Urothelium cell line (cell line): ENCODE measurements around the gene NDST4.
"Not testable (repeated sequence)": the region's sequence is repeated elsewhere in the genome, so short reads cannot be mapped to it uniquely, and the experiment has no call there.

ENCODE experiments used
- DNase-seq: peaks from one replicate; pipeline ENCODE4 v3.0.0; 2011; ENCODE audit warnings: low spot score, mixed read lengths
- FAIRE-seq: peaks from 2 replicates; lab custom pipeline; 2011; peaks lifted over from hg19 to GRCh38; lab: Jason Lieb, UNC

NDST4 gene

DNA sequence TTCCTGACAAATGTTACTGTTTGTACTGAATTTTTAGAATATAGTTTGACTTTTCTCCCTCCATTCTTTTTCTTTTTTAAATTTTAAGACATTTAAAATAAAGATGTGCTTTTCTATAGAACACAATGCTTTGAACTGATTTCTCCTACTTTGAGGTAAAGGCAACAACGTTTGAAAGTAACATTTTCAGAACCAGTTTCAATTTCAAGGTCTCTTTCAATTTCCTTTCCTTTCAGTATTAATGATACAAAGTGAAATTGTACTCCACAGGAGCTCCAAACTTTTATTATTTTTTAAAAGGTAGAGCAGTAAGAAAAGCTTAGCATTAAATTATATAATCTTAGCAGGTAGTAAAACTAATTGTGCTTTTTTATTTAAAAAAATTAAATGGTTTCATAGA lies 54.9 kb downstream of the NDST4 start:
- no peak for FAIRE-seq
- DNase-seq: no peak

- no peak for FAIRE-seq
- no peak for DNase-seq
These were observed 58.6 kb downstream of the NDST4 start for GRCh38 chr4:115054836-115055235.

- no peak for FAIRE-seq
- no peak for DNase-seq
These were observed 60.1 kb downstream of the NDST4 start for GRCh38 chr4:115053313-115053712.

DNA sequence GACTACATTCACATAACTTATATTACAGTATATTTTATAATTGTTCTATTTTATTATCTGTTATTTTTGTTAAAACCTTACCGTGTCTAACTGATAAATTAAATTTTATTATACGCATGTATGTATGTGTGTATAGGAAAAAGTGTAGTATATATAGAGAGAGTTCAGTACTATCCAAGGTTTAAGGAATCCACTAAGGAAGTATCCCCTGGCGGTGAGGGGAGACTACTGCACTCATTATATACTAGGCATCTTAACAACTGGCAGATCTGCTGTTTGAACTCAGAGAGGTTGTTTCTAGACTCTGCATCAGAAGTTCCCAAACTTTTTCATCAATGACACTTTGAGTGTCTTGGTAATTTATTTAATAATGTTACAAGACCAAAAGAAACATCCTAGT lies 70.9 kb downstream of the NDST4 start:
- FAIRE-seq (no peak), DNase-seq (no peak)

DNA sequence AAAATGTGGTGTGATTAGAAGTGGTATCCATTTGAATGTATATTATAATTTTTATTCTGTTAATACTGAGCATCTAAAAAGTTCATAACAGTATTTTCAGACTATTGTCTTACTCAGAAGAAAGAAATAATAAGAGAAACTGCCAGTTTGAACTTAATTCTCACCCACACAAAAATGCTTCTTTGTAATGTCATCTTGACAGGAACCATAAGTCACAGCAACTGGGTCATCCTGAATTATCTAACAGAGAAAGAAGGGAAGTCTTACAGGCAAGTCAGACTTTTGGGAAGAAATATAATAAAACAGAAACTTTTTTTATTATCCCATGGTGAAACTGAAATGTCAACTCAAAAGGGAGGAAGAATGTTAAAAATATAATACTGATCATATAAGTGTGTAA lies 83.1 kb downstream of the NDST4 start:
- DNase-seq: no peak
- FAIRE-seq: no peak

GRCh38 chr4:115028682-115029410 lies 84.6 kb downstream of the NDST4 start:
- FAIRE-seq: no peak
- DNase-seq: no peak

DNA sequence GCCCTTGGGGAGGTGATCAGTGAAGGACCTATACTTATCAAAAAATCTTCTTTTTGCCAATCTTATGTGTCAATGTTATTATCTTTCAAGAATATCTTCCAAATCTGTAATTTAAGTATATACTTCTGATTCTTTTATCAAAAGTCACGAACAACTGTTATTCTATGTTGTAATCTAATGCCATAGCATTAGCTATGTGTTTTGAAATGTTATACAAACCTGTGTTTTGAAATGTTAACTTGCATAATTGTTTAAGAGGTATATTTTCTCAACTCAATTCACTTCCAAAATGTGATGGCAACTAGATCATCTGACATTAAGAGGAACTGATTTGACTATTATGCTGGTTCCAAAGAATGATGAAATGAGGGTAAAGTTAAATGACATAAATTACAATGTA lies 113.5 kb downstream of the NDST4 start:
- FAIRE-seq: no peak
- DNase-seq: no peak

DNA sequence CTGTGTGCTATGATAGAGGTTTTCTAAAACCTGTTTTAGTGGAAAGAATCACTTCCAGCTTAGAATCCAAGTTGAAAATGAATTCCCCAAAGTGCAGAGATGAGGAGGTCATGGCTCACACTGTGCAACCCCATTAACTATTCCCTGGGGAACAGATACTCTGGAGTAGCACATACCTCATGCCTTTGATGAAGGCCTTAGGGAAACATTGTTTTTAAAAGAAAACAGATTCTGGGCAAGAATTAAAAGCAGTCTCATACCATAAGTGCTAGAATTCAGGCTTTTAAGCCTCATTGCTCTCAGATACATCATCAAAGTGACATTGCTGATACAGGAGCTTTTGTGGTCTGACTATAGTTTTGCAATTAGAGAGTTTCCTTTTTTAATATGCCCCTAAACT lies 115.1 kb downstream of the NDST4 start:
- FAIRE-seq: no peak
- no peak for DNase-seq

DNA sequence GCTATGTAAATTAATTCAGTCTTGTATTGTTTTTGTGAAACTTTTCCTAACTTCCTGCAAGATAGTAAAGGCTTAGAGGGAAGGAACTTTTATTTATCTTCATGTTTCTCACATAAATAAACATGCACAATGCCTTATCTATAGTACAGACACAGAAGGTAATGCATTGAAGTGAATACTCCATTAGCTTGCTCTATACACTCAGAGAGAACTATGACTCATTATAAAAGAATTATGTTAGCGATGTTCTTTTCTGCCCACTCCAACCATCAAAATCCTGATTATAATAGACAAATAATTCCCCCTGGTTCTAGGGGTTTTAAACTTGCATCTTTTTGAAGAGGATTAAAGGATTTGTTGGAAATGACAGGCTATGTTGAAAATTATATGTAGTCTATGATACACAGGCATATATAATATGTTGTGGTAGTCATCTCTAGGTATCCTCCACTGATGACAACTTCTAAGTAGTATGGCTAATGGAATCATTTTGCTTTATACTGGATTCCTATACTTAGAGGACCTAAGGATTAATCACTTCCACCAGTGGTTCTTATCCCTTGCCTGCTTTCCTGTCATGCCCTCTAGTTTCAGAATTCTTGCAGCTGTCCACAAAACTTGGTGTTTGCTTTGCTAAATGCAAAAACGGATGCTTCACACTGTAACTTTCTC lies 115.7 kb downstream of the NDST4 start:
- DNase-seq (peak; percentile 6), FAIRE-seq (peak; percentile 56)

DNA sequence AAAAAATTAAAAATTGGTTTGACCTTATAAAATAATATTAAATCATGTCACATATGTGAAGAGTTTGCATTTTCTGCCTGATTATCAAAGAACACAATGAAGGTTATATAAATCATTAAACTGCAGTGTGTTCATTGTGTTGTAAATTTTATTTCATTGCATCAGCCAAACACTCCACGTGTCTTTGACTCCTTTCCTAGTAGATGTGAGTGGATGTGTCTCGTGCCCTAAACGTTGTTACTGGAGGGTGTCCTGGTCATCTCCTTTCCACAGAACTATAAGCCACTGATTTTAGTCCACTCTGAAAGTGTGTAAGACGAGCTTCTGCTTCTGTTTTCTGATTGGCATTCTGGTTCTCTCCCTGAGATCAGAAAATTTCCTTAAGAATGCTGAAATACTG lies 127.3 kb downstream of the NDST4 start:
- no peak for FAIRE-seq
- DNase-seq: no peak

DNA sequence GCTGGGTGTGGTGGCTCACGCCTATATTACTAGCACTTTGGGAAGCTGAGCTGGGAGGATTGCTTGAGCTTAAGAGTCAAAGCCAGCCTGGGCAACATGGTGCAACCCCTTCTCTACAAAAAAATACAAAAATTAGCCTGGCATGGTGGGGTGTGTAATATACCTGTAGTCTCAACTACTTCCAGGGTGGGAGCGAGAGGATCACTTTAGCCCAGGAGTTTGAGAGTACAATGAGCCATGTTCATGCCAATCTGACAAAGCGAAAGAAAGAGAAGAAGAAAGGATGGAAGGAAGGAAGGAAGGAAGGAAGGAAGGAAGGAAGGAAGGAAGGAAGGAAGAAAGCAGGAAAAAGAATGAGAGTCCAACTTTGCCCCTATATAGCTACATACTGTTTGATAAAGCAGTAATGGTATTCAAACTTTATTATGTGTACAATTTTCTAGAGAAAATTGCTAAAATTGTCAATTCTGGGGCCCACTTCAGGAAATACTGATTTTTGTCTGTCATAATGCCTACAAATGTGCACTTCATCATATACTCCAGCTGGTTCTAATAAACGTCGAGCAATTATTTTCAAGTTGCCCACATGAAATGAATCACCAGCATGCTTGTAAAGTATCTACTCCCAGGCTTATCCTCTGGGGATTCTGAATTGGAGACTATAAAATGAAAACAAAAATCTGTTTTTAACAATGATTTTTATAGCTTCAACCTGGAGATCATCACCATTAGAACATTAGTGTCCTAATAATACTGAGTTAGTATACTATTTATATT lies 132.3 kb downstream of the NDST4 start:
- no peak for FAIRE-seq
- DNase-seq: no peak

DNA sequence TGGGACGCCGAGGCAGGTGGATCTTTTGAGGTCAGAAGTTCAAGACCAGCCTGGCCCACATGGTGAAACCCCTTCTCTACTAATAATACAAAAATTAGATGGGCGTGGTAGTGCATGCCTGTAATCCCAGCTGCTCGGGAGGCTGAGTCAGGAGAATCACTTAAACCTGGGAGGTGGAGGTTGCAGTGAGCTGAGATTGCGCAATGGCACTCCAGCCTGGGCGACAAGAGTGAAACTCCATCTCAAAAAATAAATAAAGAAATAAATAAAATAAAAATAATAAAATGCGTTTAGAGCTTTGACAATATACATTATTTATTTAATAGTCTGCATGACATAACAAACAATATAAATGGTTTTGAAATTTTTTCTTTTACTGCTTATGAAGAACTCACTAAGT lies 133.0 kb downstream of the NDST4 start:
- DNase-seq, FAIRE-seq: not testable (repeated sequence)

- no peak for FAIRE-seq
- no peak for DNase-seq
These were observed 136.5 kb downstream of the NDST4 start for GRCh38 chr4:114976901-114977300.

DNA sequence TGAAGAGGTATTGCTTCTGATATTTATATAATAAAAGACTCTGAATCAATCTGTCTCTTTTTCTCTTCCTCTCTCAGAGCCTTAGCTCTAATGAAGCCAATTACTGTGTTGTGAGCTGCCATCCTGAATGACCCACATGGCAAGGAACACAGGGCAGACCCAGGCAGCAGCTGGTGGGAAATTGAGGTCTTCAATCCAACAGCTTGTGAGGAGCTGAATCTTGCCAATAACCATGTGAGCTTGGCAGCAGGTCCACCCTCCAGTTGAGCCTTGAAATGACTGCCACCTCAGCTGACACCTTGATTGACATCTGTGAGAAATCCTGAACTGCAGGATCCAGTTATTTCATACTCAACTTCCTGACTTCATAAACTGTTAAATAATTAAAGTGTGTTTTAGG lies 149.4 kb downstream of the NDST4 start:
- DNase-seq: no peak
- no peak for FAIRE-seq

DNA sequence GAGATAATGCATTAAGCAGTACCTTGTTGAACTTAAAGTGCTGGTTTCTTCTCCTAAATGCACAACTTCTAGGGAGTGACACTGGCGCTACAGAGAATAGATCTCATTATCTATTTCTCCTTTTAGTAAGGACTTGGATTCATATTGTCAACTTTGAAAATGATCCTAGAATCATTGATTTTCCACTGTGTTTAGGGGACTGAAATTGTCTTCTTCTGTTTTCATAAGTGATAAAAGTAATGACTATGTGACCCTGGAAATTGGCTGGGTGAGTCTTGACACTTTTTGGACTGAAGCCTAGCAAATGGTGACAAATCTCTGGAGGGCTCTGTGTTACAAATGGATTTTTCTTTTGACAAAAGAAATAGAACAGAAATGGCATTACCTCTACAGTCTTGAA lies 167.8 kb downstream of the NDST4 start:
- no peak for FAIRE-seq
- no peak for DNase-seq

DNA sequence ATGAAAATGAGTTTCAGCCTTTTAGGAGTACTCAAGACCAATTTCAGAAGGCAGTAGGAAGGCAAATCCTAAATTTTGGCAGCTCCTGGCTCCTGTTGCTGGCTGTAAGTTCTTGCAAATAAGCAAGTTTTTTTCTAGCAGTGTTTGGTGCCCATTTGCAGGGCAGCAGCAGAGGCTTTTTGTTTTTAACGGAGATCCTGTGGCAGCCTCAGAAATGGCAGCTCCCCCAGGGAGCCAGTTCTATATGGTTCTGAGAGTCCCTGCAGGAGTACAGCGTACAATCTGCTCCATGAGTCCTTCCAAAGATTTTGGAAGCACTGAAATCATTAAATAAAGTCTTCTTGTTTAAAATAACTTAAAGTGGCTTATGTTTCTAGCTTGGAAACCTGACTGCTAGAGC lies 171.9 kb downstream of the NDST4 start:
- DNase-seq: no peak

DNA sequence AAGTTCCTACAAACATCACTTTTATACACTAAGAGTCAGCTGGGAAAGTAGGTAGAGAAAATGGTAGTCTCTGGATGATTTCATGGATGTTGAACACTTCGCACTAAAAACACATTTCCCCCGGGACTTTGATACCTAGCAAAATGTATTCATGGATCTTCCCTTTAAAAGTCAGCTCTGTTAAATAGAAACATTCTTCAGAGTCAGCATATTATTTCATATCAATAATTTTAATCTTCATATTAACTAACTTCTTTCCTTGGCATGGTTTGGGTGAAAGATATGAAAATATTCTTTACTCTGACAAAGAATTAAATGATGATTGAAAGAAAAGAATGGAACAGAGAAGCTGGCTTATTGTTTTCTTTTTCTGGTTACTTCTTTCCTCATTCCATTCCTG lies 185.5 kb downstream of the NDST4 start:
- DNase-seq (no peak), FAIRE-seq (no peak)

More for the DNA sequence above, 171.9 kb downstream of the NDST4 start:
- no peak for FAIRE-seq

DNA sequence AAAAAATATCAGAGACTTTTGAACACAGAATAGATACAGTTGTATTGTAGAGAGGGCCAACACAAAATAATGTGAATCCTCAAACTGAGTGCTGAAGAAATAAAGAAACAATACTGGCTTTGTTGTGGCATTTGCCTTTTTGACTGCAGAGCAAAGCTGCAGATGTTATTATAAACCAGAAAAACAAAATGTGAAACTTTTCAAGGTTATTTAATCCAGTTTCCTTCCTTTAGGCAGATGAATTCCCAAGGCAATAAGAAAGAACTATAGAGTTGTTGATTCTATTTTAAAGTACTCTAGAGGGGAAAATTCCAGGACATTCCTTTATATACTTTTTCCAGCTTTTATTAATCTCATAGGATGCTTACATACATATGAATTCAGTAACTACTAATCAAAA lies 186.8 kb downstream of the NDST4 start:
- no peak for FAIRE-seq
- no peak for DNase-seq

DNA sequence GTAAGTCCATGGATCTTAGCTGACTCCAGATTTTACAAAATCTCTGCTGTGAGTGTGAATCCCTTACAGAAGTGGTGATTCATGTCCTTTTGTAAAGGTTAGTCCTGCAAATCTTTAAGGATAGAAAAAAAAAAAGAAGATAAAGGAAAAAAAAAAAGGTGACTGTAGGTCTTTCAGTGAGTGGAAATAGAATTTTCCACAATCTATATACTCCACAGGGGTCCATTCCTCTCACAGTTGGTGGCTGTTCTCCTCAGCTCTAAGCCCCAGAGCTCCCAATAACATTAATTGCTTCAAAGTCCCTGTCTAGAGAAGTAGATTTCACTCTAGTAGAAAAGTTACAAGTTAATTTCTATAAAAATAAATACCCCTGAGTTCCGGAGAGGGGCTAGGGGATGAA lies 189.1 kb downstream of the NDST4 start:
- no peak for DNase-seq
- no peak for FAIRE-seq

DNA sequence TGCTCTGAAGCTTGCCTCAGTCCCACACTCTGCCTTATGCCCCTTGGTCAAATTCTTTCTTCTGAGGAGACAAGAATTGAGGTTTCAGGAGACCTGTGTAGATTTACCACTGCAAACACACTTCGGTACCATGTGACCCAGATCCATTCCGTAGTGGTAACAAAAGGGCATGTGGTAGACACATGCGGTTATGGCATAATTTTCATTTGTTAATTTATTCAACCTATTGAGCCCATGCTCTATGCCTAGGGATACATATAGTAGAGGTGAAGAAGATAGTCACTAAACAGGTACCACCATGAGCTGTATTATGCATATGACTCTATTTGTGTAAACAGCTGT lies 190.9 kb downstream of the NDST4 start:
- no peak for DNase-seq
- FAIRE-seq: no peak

GRCh38 chr4:114921790-114922591 lies 191.4 kb downstream of the NDST4 start:
- no peak for DNase-seq
- FAIRE-seq: no peak
